ENCODE results near the gene PLCB1.

GRCh38 chr20:8693709-8694108 is 561.6 kb downstream of the PLCB1 start:
- no peak for TF ChIP-seq POLR2A (IDR thresholded peaks at IDR 0.05; ENCODE audit: low read length)
- TF ChIP-seq GATA1 (IDR thresholded peaks at IDR 0.05; ENCODE audit: low read depth, low read length): no peak
